ENCODE measurements around the gene AFAP1L1. TPM values are rescaled to one million over a fixed set of nuclear protein-coding genes. Genes with fewer than 3 reads are reported as not detected.

The AFAP1L1 gene
- total and polyA plus RNA-seq, 2 of the 13 experiments (the other 11 are each of a cell fraction or from before 2014, with no cell fraction given) = 0.38 to 1.0 TPM

- no peak for TF ChIP-seq GRHL1 (CRISPR knock-in tag; conservative IDR thresholded peaks at IDR 0.05)
- TF ChIP-seq, protein P1, sequence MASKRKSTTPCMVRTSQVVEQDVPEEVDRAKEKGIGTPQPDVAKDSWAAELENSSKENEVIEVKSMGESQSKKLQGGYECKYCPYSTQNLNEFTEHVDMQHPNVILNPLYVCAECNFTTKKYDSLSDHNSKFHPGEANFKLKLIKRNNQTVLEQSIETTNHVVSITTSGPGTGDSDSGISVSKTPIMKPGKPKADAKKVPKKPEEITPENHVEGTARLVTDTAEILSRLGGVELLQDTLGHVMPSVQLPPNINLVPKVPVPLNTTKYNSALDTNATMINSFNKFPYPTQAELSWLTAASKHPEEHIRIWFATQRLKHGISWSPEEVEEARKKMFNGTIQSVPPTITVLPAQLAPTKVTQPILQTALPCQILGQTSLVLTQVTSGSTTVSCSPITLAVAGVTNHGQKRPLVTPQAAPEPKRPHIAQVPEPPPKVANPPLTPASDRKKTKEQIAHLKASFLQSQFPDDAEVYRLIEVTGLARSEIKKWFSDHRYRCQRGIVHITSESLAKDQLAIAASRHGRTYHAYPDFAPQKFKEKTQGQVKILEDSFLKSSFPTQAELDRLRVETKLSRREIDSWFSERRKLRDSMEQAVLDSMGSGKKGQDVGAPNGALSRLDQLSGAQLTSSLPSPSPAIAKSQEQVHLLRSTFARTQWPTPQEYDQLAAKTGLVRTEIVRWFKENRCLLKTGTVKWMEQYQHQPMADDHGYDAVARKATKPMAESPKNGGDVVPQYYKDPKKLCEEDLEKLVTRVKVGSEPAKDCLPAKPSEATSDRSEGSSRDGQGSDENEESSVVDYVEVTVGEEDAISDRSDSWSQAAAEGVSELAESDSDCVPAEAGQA (IDR thresholded peaks at IDR 0.05; ENCODE audit: low read depth) = no peak
- TF ChIP-seq, protein P1 (CRISPR knock-in tag; IDR thresholded peaks at IDR 0.05; ENCODE audit: borderline replicate concordance) = no peak
- no peak for TF ChIP-seq CENPT (CRISPR knock-in tag; IDR thresholded peaks at IDR 0.05; ENCODE audit: low read depth)
- no peak for TF ChIP-seq POGK (CRISPR knock-in tag; conservative IDR thresholded peaks at IDR 0.05)
- TF ChIP-seq, protein P2, sequence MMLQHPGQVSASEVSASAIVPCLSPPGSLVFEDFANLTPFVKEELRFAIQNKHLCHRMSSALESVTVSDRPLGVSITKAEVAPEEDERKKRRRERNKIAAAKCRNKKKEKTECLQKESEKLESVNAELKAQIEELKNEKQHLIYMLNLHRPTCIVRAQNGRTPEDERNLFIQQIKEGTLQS (CRISPR knock-in tag; IDR thresholded peaks at IDR 0.05) = 0 out of 2 replicates have a peak, but pooled peaks have one; percentile 7
- peak; percentile 49; the same call in 1 of the 2 replicates for TF ChIP-seq ZNF331 (CRISPR knock-in tag; IDR thresholded peaks at IDR 0.05)
- peak; percentile 58; the same call in 1 of the 2 replicates for TF ChIP-seq FOXK1 (CRISPR knock-in tag; IDR thresholded peaks at IDR 0.05; ENCODE audit: borderline replicate concordance, low read depth)
- peak; percentile 58; the same call in 1 of the 2 replicates for TF ChIP-seq HNF1A (IDR thresholded peaks at IDR 0.05; ENCODE audit: low read depth)
- TF ChIP-seq HNF1A (CRISPR knock-in tag; IDR thresholded peaks at IDR 0.05; ENCODE audit: borderline replicate concordance) = peak; percentile 76; the same call in 1 of the 2 replicates
- peak; percentile 60 for TF ChIP-seq YY1 (IDR thresholded peaks at IDR 0.05; ENCODE audit: insufficient read depth, insufficient replicate concordance, low read depth, low read length)
- 0 out of 2 replicates have a peak, but pooled peaks have one; percentile 57 for TF ChIP-seq KDM3A (CRISPR knock-in tag; IDR thresholded peaks at IDR 0.05; ENCODE audit: low read depth)
- no peak for TF ChIP-seq ASH2L (IDR thresholded peaks at IDR 0.05; ENCODE audit: insufficient read length, low read depth, low read length)
- no peak for TF ChIP-seq ETV6 (CRISPR knock-in tag; conservative IDR thresholded peaks at IDR 0.05)
- peak; percentile 65; the same call in 1 of the 2 replicates for TF ChIP-seq ZNF335 (CRISPR knock-in tag; IDR thresholded peaks at IDR 0.05)
Observed at GRCh38 chr5:149320791-149321330, 49.2 kb downstream of the AFAP1L1 start (continued).

All from HepG2 (cell line).